ENCODE data around the gene LAMA5.
"Not testable (repeated sequence)": the region's sequence is repeated elsewhere in the genome, so short reads cannot be mapped to it uniquely, and the experiment has no call there.

LAMA5 gene

DNA sequence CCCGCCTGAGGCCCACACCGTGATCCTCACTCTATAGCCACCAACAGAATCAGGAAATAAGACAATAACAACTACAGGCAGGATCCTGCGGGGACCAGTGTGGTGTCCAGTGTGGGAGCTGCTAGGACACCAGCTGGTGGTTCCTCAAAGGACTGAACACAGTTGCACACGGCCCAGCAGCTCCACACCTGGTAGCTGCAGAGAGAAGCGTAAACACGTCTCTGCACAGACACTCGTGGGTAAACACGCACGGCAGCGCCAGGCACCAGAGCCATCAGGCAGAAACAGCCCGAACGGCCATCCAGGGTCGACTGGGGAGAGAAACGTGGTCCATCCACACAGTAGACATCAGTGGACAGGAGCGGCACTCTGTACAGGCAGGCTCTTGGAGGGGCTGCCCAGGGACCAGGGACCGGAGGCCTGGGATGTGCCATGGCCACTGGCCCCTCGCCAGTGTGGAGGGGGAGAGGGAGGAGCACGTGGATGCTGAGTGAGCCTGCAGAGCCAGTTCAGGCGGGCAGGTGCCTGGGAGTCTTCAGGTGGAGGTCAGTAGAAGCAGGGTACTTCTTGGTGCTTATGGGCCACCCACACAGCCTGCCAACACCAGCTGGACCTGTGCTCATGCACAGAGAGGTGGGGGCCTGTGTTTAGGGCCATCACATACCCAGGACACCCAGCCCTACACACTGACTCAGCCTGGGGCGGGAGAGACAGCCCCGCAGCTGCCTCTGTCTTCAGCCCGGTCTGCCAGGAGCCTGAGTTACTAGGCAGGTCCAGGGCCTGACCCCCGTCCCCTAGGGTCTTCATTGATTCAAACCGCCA is 7.4 kb upstream of the LAMA5 start:
- DNase-seq (ENCODE audit: extremely low spot score, insufficient read length, low read depth) (no peak), FAIRE-seq (no peak)

GRCh38 chr20:62373631-62374179 is 6.6 kb upstream of the LAMA5 start:
- FAIRE-seq; DNase-seq (ENCODE audit: extremely low spot score, insufficient read length, low read depth): not testable (repeated sequence)

DNA sequence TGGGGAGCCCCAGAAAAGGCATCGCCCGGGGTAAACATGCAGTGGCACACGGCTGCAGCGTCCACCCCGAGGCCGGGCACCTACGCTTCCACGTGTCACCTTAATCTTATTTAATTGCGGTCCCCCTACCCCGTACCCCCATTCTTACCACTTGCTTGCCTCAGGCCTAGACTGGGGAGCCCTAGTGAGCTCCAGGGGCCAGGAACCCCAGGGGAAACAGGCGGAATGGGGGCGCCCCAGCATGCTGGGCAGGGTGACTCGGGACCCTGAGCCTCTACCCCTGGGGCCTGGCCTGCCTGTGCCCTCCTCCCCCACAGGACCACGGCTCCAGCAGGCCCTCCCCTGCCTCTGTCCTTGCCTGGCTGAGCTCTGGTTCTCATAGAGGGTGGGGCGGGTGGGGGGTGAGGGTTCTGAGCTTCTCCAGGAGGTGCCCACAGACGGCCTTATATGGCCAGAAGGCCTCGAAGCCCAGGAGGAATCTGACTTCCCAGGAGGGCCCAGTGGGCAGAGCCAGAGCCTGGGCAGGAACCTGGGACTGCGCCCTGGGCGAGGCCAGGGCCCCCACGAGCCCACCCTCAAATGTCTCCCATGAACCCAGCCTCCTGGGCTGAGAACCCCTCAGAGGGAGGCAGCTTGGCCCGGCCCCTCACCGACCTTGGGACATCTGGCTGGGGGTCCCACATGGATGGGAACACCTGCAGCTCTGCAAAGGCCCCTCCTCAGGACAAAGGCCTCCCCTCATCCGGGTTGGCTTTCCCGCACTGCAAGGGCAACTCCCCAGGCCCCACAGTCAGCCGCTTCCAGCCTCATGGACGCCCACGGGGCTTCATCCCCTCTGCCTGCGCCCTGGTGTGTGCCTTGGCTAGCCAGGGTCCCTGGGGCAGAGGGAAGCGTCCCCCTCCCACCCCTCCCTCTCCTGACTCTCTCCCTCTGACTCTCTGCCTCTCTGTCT is 5.2 kb upstream of the LAMA5 start:
- FAIRE-seq (no peak), DNase-seq (ENCODE audit: extremely low spot score, insufficient read length, low read depth) (no peak)

- FAIRE-seq (no peak), DNase-seq (ENCODE audit: extremely low spot score, insufficient read length, low read depth) (no peak)
Observed at GRCh38 chr20:62371588-62372041, 4.5 kb upstream of the LAMA5 start.

DNA sequence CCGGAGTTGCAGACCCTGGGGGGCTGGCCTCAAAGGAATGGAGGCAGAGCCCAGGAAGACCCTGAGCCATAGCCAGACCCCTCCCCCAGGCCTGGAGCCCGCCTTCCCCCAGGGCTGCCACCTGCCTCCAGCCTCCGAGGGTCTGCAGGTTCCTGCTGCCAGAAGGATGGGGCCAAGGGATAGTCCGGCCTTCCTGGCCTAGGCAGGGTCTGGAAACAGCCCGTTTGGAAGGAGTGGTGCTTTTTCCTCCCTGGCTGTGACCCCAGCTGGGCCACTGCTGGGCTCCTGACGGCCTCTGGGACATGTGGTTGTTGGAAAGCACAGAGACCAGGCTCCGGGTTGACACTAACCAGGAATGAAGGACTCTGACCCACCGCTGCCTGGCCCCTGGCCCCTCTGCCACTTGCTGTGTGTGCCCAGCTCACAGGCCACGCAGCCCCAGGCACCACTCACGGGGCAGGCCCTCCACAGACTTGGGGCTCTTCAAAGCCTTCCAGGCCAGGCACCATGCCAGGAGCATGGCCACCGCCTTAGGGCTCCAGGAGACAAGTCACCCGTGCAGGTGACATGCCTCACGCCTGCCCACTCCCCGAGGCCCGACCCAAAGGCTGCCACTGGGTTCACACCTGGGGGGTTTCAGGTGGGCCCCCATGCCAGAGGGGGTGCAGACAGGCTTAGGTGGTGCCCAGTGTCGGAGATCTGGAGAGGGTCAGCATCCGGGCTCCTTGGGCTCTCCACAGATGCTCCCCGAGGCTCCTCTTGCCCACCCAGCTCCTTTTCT is 3.9 kb upstream of the LAMA5 start:
- FAIRE-seq (no peak), DNase-seq (ENCODE audit: extremely low spot score, insufficient read length, low read depth) (no peak)

GRCh38 chr20:62370115-62370806 is 3.1 kb upstream of the LAMA5 start:
- no peak for DNase-seq (ENCODE audit: extremely low spot score, insufficient read length, low read depth)
- no peak for FAIRE-seq

GRCh38 chr20:62369815-62370114 is 2.7 kb upstream of the LAMA5 start:
- FAIRE-seq, result no peak

GRCh38 chr20:62368976-62369814 is 2.1 kb upstream of the LAMA5 start:
- no peak for FAIRE-seq

More at GRCh38 chr20:62369815-62370114, 2.7 kb upstream of the LAMA5 start:
- DNase-seq (ENCODE audit: extremely low spot score, insufficient read length, low read depth), result no peak

DNA sequence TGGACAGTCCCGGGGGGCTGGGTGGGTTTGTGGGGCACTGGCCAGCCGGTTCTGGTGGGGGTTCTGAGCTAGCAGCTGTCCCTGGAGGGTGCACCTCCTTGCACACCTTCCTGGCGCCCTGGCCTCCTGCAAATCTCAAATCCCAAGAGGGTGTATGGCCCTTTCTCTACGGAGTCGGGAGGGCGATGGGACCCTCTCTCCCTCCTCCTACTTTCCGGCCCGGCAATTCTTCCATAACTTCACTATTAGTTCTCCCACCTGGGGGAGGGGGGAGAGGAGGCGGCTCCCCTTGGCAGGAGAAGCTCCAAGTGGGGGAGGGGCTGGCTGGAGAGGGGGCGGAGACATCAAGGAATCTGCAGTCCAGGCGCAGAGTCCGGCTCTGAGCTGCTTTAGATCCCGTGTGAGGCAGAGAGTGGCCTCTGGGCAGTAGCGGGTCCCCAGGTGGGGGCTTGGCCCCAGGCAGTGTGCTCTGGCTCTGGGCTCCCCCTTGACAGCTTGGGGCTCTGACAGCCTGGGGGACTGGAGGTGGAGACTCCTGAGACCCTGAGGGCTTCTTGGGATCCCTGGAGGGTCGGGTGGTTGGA is 1.4 kb upstream of the LAMA5 start:
- DNase-seq (ENCODE audit: extremely low spot score, insufficient read length, low read depth) (no peak), FAIRE-seq (no peak)

More at GRCh38 chr20:62368976-62369814, 2.1 kb upstream of the LAMA5 start:
- DNase-seq (ENCODE audit: extremely low spot score, insufficient read length, low read depth), result no peak

GRCh38 chr20:62367633-62368391 is 700 bp upstream of the LAMA5 start:
- no peak for FAIRE-seq

DNA sequence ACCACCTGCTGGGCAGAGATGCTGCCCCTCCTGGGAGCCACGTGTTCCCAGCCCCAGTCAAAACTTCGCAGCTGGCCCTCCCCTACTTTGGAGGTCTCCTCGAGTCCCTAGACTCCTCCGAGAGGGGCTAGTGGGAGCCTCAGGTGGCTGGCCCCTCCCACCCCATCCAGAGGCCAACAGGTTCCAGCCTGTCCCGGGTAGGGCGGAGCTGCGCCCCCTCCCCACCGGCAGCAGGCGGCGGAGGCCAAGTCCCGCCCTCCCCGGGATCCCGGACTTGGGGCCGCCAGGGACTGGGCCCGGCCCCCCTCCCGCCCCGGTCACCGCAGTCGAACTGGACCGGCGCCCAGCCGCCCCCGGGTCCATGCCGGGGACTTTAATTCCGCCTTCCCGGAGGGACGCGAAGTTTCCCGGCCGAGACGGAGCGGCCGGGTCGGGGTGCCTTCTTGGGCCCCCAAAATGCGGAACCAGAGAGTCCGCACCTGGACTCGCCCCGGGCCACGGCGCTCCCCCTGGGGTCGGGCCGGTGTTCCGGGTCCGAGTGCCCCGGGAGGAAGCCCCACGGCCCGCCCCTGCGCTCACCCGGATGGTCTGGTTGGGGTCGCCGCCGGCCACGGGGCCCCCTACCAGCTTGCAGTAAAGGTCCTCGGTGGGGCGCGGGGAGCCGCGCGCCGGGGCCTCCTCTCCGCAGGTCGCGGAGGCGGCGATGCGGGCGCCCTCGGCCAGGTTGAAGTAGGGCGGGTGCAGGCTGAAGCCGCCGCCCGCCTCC is 559 bp downstream of the LAMA5 start:
- DNase-seq (ENCODE audit: extremely low spot score, insufficient read length, low read depth), result no peak
- FAIRE-seq, result no peak

More at GRCh38 chr20:62367633-62368391, 700 bp upstream of the LAMA5 start:
- DNase-seq (ENCODE audit: extremely low spot score, insufficient read length, low read depth), result no peak

- DNase-seq (ENCODE audit: extremely low spot score, insufficient read length, low read depth), result no peak
- no peak for FAIRE-seq
Observed at GRCh38 chr20:62365814-62366369, 1.2 kb downstream of the LAMA5 start.

- FAIRE-seq, result no peak
- no peak for DNase-seq (ENCODE audit: extremely low spot score, insufficient read length, low read depth)
Observed at GRCh38 chr20:62364911-62365736, 2.0 kb downstream of the LAMA5 start.

DNA sequence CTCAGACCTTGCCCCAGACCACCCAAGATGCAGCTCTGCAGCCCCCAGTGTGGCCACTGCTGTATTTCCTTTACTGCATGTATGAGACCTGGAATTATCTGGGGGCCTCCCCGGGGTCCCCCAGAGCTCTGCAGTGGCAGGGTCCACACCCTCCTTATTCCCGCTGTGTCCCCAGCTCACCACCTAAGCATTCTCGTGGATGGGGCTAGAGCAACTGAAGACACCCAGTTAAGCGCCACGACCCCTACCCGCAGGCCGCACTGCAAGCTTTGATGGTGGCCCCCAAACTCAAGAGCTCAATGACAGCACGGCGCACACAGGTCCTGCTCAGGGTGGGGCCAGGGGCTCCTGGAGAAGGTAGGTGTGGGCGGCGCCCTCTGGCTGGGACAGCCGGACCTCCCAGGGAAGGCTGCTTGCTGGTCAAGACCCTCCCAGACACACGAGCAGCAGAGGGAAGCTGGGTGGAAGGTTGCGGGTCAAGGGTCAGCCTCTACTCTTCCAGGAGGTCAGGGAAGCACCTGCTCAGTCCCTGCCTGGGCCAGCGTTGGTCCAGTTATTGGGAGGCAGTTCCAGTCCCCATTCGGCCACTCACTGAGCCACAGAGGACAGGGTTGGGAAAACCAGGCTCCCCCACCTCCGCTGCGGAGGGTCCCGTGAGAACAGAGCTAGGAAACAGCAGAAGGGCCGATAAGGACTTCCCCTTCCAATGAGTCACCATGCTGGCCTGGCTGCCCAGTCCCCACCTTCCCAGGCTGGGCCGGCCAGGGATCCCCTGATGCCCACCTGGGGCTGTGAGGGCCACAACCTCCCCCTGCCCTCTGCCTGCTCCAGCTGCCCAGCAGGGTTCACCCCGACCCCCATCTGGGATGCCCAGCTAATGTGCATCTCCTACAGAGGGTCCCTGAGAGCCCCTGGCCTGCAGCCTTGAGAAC is 2.9 kb downstream of the LAMA5 start:
- no peak for FAIRE-seq
- DNase-seq (ENCODE audit: extremely low spot score, insufficient read length, low read depth), result no peak
